Keratinocyte (primary cell): Measurements from ENCODE around the gene RNF180. TPM values are rescaled to one million over a fixed set of nuclear protein-coding genes. Genes with fewer than 3 reads are reported as not detected.
"Not testable (repeated sequence)": the region's sequence is repeated elsewhere in the genome, so short reads cannot be mapped to it uniquely, and the experiment has no call there.

ENCODE experiments used
- DNase-seq: peaks from one replicate; pipeline ENCODE4 v3.0.0-alpha.2; 2011; ENCODE audit warnings: low read depth, missing footprints, low spot score
- FAIRE-seq: peaks from 2 replicates; lab custom pipeline; 2011; peaks lifted over from hg19 to GRCh38; lab: Jason Lieb, UNC
- H2AFZ ChIP-seq: 2 replicates; pipeline ENCODE4 v1.6.0; 2012; ENCODE audit warnings: low read length, control low read depth, inconsistent platforms; ENCODE audit not compliant: control insufficient read depth
- H3K27ac ChIP-seq: 2 replicates; pipeline ENCODE4 v1.5.1; 2011; ENCODE audit warnings: low read length; ENCODE audit not compliant: control insufficient read depth, insufficient read depth
- H3K27me3 ChIP-seq: 3 replicates; pipeline ENCODE4 v1.6.0; 2011; ENCODE audit warnings: low read length; ENCODE audit not compliant: control insufficient read depth, insufficient read depth; ENCODE audit errors: extremely low read depth
- H3K36me3 ChIP-seq, 2 experiments: 2 replicates in 1 of 2; 3 replicates in 1 of 2; pipeline ENCODE4 v1.5.1; 2011; ENCODE audit warnings: low read length in 2 of 2, mild to moderate bottlenecking in 1 of 2; ENCODE audit not compliant: control insufficient read depth in 2 of 2, insufficient read depth in 2 of 2; ENCODE audit errors: extremely low read depth in 1 of 2
- H3K4me1 ChIP-seq: 3 replicates; pipeline ENCODE4 v1.5.1; 2011; ENCODE audit warnings: low read length; ENCODE audit not compliant: control insufficient read depth, insufficient read depth; ENCODE audit errors: extremely low read depth
- H3K4me2 ChIP-seq: 3 replicates; pipeline ENCODE4 v1.6.0; 2011; ENCODE audit warnings: low read depth, low read length; ENCODE audit not compliant: control insufficient read depth, insufficient read depth; ENCODE audit errors: extremely low read depth
- H3K4me3 ChIP-seq, 3 experiments: fragments of 200-600 bp in 1 of 3; sonication (generic) in 1 of 3; 2 replicates in 2 of 3; 3 replicates in 1 of 3; pipeline ENCODE4 v1.5.1; 2011 to 2016; ENCODE audit warnings: low read length in 3 of 3, mild to moderate bottlenecking in 3 of 3, control low read depth in 2 of 3, inconsistent platforms in 1 of 3, low read depth in 1 of 3, mixed read lengths in 1 of 3, mixed run types in 1 of 3, moderate library complexity in 1 of 3; ENCODE audit not compliant: control insufficient read depth in 2 of 3, insufficient read depth in 2 of 3; ENCODE audit errors: extremely low read depth in 1 of 3
- H3K79me2 ChIP-seq: 2 replicates; pipeline ENCODE4 v1.6.0; 2012; ENCODE audit warnings: low read length; ENCODE audit not compliant: control insufficient read depth, insufficient read depth
- H3K9ac ChIP-seq: 3 replicates; pipeline ENCODE4 v1.6.0; 2011; ENCODE audit warnings: low read length; ENCODE audit not compliant: control insufficient read depth, insufficient read depth; ENCODE audit errors: extremely low read depth
- H3K9me1 ChIP-seq: 3 replicates; pipeline ENCODE4 v1.6.0; 2011; ENCODE audit warnings: low read length; ENCODE audit not compliant: control insufficient read depth, insufficient read depth; ENCODE audit errors: extremely low read depth
- H3K9me3 ChIP-seq: 2 replicates; pipeline ENCODE4 v1.5.1; 2012; ENCODE audit warnings: low read depth, low read length; ENCODE audit not compliant: control insufficient read depth
- H4K20me1 ChIP-seq: 3 replicates; pipeline ENCODE4 v1.6.0; 2011; ENCODE audit warnings: low read length; ENCODE audit not compliant: control insufficient read depth, insufficient read depth; ENCODE audit errors: extremely low read depth
- CTCF ChIP-seq, 3 experiments: IDR thresholded peaks in 1 of 3; conservative IDR thresholded peaks in 1 of 3; optimal IDR thresholded peaks in 1 of 3; 2 replicates in 2 of 3; 3 replicates in 1 of 3; pipeline versions ENCODE3 to v1.5.1; 2011; ENCODE audit warnings: low read length in 3 of 3, mild to moderate bottlenecking in 3 of 3, moderate library complexity in 2 of 3, control low read depth in 1 of 3, inconsistent platforms in 1 of 3; ENCODE audit not compliant: insufficient read depth in 2 of 3; ENCODE audit errors: extremely low read depth in 1 of 3
- EZH2 ChIP-seq: IDR thresholded peaks from one replicate; pipeline ENCODE4 v1.6.1; 2012; ENCODE audit warnings: inconsistent platforms, mild to moderate bottlenecking, low read length, moderate library complexity
- dilution Hi-C: fragments of 300-500 bp; cut with MboI; formaldehyde crosslinking; loops from one replicate; pipeline ENCODE4 v1.7.0; 2020; ENCODE audit warnings: low sequenced_read_pairs; ENCODE audit not compliant: extremely low pct_ligation_motif_present
- polyA plus RNA-seq, 5 experiments: library from polyadenylated mRNA; depleted of rRNA in 3 of 5; stranded (reverse) in 3 of 5; stranded (forward) in 1 of 5; unstranded in 1 of 5; fragments of >200 nt; gene quantifications; 1 replicate in 1 of 5; 2 replicates in 3 of 5; 3 replicates in 1 of 5; pipeline versions ENCODE4 v1.2.1 to v1.2.3, GENCODE V29; 2011 to 2012; ENCODE audit warnings: missing spikeins in 2 of 5, low read depth in 1 of 5, low replicate concordance in 1 of 5

RNF180 gene
- polyA plus RNA-seq, 1 donor (not counting 4 experiments of a cell fraction or from before 2014, with no cell fraction given), result 2.4 TPM

GRCh38 chr5:64285188-64286130, 119.8 kb downstream of the RNF180 start:
- Histone ChIP-seq H3K27ac (no peak overlapping the region), H3K27me3 (no peaks in the 10 kb centered on the region), H3K9ac (no peak overlapping the region), H3K4me1 (no peaks in the 10 kb centered on the region), H3K9me1 (no peaks in the 10 kb centered on the region), H3K4me3 (no peak overlapping the region), H3K4me2 (no peak overlapping the region), H3K36me3 (no peaks in the 10 kb centered on the region), H2AFZ (no peak overlapping the region), H4K20me1 (no peaks in the 10 kb centered on the region), H3K9me3 (no peaks in the 10 kb centered on the region), H3K79me2 (no peaks in the 10 kb centered on the region)
- DNase-seq, result no peak
- dilution Hi-C loops, result no loop called here
- no peak for FAIRE-seq
- TF ChIP-seq CTCF (optimal IDR thresholded peaks at IDR 0.05 in 1 of 3, IDR thresholded peaks at IDR 0.05 in 1 of 3, conservative IDR thresholded peaks at IDR 0.05 in 1 of 3; ENCODE audit: extremely low read depth in 1 of 3, insufficient read depth in 2 of 3, low read length in 3 of 3) (no peak), EZH2 (no peak)

GRCh38 chr5:64286381-64286780, 120.7 kb downstream of the RNF180 start:
- dilution Hi-C loops, result no loop called here
- H3K4me2 ChIP-seq, result no peak overlapping the region
- no peaks in the 10 kb centered on the region for H3K27me3 ChIP-seq
- DNase-seq (no peak), FAIRE-seq (no peak)
- H3K4me1 ChIP-seq, result no peaks in the 10 kb centered on the region
- no peak overlapping the region for H3K4me3 ChIP-seq
- no peaks in the 10 kb centered on the region for H4K20me1 ChIP-seq
- H3K9me1 ChIP-seq, result no peaks in the 10 kb centered on the region
- no peaks in the 10 kb centered on the region for H3K9me3 ChIP-seq
- no peak overlapping the region for H2AFZ ChIP-seq
- H3K27ac ChIP-seq, result no peak overlapping the region
- H3K9ac ChIP-seq, result no peak overlapping the region
- H3K36me3 ChIP-seq, result no peaks in the 10 kb centered on the region
- no peak for TF ChIP-seq EZH2
- TF ChIP-seq CTCF (optimal IDR thresholded peaks at IDR 0.05 in 1 of 3, IDR thresholded peaks at IDR 0.05 in 1 of 3, conservative IDR thresholded peaks at IDR 0.05 in 1 of 3; ENCODE audit: extremely low read depth in 1 of 3, insufficient read depth in 2 of 3, low read length in 3 of 3), result no peak
- H3K79me2 ChIP-seq, result no peaks in the 10 kb centered on the region

- H3K9me1 ChIP-seq, H3K9ac ChIP-seq, H3K9me3 ChIP-seq, H3K4me1 ChIP-seq, dilution Hi-C loops, H2AFZ ChIP-seq, H3K79me2 ChIP-seq, H3K27me3 ChIP-seq, H3K4me3 ChIP-seq, DNase-seq, H3K4me2 ChIP-seq, H3K27ac ChIP-seq, H4K20me1 ChIP-seq, H3K36me3 ChIP-seq, FAIRE-seq: not testable (repeated sequence)
These were observed 122.9 kb downstream of the RNF180 start for GRCh38 chr5:64288496-64288895.
